Measurements from ENCODE around the gene RAB3C. TPM values are rescaled to one million over a fixed set of nuclear protein-coding genes. Genes with fewer than 3 reads are reported as not detected.

Gene RAB3C
- total RNA-seq, 1 experiment from 2014 or later = not detected

DNA sequence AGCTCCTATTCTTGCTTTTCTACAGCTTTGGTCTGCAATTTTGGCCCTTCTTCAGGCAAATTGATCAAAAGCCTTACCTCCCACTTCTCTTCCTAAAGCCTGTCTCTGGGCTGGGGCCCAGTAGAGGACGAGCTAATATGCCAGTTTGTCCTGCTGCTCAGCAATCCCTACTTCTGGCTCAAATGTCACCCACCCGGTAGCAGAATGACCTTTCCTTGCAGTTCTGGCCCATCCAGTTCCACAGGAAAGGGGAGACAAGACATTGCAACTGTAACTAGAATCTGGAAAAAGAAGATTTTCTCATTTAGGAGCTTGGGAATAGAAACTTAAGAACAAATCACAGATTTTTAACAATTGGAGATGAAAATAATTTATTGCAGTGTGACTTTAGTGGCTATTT is 261.5 kb downstream of the RAB3C start:
- ATAC-seq = no peak
- in situ Hi-C loops (cut with HindIII; ENCODE audit: low pct_unique_long_range_greater_than_20kb, low sequenced_read_pairs) = no loop called here
- intact Hi-C loops (cut with micrococcal nuclease; ENCODE audit: unreplicated experiment) = no loop called here
- Histone ChIP-seq H3K4me3 (ENCODE audit: low read depth in 2 of 2, low read length in 2 of 2) (no peak overlapping the region), H3K9me3 (ENCODE audit: control insufficient read depth, insufficient read depth, low read depth, low read length) (no peaks in the 10 kb centered on the region), H3K27me3 (ENCODE audit: control insufficient read depth, insufficient read depth, low read length) (peaks cover 2% of the 10 kb centered on the region; the same call in 1 of the 2 replicates), H3K36me3 (ENCODE audit: control insufficient read depth, insufficient read depth, low read length) (no peaks in the 10 kb centered on the region), H3K4me1 (ENCODE audit: control insufficient read depth, insufficient read depth, low read length) (no peaks in the 10 kb centered on the region), H3K27ac (ENCODE audit: low read length) (no peak overlapping the region)
- ChIA-PET POLR2A (no interaction called here), CTCF (no interaction called here)
- no peak for DNase-seq (ENCODE audit: low read depth, low spot score)
- no TSS peak for BruUV-seq (replicated peaks)
- TF ChIP-seq, protein P1, sequence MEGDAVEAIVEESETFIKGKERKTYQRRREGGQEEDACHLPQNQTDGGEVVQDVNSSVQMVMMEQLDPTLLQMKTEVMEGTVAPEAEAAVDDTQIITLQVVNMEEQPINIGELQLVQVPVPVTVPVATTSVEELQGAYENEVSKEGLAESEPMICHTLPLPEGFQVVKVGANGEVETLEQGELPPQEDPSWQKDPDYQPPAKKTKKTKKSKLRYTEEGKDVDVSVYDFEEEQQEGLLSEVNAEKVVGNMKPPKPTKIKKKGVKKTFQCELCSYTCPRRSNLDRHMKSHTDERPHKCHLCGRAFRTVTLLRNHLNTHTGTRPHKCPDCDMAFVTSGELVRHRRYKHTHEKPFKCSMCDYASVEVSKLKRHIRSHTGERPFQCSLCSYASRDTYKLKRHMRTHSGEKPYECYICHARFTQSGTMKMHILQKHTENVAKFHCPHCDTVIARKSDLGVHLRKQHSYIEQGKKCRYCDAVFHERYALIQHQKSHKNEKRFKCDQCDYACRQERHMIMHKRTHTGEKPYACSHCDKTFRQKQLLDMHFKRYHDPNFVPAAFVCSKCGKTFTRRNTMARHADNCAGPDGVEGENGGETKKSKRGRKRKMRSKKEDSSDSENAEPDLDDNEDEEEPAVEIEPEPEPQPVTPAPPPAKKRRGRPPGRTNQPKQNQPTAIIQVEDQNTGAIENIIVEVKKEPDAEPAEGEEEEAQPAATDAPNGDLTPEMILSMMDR (IDR thresholded peaks at IDR 0.05) = no peak
- TF ChIP-seq, protein P2, sequence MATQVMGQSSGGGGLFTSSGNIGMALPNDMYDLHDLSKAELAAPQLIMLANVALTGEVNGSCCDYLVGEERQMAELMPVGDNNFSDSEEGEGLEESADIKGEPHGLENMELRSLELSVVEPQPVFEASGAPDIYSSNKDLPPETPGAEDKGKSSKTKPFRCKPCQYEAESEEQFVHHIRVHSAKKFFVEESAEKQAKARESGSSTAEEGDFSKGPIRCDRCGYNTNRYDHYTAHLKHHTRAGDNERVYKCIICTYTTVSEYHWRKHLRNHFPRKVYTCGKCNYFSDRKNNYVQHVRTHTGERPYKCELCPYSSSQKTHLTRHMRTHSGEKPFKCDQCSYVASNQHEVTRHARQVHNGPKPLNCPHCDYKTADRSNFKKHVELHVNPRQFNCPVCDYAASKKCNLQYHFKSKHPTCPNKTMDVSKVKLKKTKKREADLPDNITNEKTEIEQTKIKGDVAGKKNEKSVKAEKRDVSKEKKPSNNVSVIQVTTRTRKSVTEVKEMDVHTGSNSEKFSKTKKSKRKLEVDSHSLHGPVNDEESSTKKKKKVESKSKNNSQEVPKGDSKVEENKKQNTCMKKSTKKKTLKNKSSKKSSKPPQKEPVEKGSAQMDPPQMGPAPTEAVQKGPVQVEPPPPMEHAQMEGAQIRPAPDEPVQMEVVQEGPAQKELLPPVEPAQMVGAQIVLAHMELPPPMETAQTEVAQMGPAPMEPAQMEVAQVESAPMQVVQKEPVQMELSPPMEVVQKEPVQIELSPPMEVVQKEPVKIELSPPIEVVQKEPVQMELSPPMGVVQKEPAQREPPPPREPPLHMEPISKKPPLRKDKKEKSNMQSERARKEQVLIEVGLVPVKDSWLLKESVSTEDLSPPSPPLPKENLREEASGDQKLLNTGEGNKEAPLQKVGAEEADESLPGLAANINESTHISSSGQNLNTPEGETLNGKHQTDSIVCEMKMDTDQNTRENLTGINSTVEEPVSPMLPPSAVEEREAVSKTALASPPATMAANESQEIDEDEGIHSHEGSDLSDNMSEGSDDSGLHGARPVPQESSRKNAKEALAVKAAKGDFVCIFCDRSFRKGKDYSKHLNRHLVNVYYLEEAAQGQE (IDR thresholded peaks at IDR 0.05; ENCODE audit: insufficient read depth in 1 of 2, low read depth in 2 of 2, low read length in 1 of 2) = no peak
- TF ChIP-seq POLR2AphosphoS5 (IDR thresholded peaks at IDR 0.05; ENCODE audit: low read depth, low read length) (no peak), SIN3A (IDR thresholded peaks at IDR 0.05; ENCODE audit: borderline replicate concordance, insufficient read depth, low read depth, low read length) (no peak), TCF7L2 (IDR thresholded peaks at IDR 0.05; ENCODE audit: low read depth, low read length) (no peak)

DNA sequence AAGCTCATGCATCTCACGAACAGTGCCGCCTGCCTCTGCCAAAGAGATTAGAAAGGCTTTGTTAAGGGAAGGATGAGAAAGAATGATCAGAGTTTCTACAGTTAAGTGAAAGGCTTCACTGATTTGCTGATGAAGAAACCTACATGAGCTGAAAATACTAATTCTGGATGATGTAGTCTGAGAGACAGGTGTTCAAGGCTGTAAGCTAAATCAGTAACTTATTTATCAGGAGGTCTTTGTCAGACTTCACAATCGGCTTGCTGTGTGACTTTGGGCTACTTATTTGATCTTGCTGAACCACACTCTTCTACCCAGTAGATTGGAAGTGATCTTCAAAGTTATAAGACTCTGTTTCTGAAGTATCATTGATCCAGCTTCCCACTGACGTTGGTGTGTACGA is 264.2 kb downstream of the RAB3C start:
- intact Hi-C loops (cut with micrococcal nuclease; ENCODE audit: unreplicated experiment) (no loop called here), in situ Hi-C loops (cut with HindIII; ENCODE audit: low pct_unique_long_range_greater_than_20kb, low sequenced_read_pairs) (no loop called here)
- Histone ChIP-seq H3K4me1 (ENCODE audit: control insufficient read depth, insufficient read depth, low read length) (no peaks in the 10 kb centered on the region; the same call in 1 of the 2 replicates), H3K27ac (ENCODE audit: low read length) (no peak overlapping the region), H3K4me3 (ENCODE audit: low read depth in 2 of 2, low read length in 2 of 2) (no peak overlapping the region), H3K27me3 (ENCODE audit: control insufficient read depth, insufficient read depth, low read length) (peaks cover 5% of the 10 kb centered on the region), H3K36me3 (ENCODE audit: control insufficient read depth, insufficient read depth, low read length) (no peaks in the 10 kb centered on the region), H3K9me3 (ENCODE audit: control insufficient read depth, insufficient read depth, low read depth, low read length) (no peaks in the 10 kb centered on the region)
- no TSS peak for BruUV-seq (replicated peaks)
- no peak for TF ChIP-seq SIN3A (IDR thresholded peaks at IDR 0.05; ENCODE audit: borderline replicate concordance, insufficient read depth, low read depth, low read length)
- TF ChIP-seq POLR2AphosphoS5 (IDR thresholded peaks at IDR 0.05; ENCODE audit: low read depth, low read length) = no peak
- TF ChIP-seq, protein P2 (IDR thresholded peaks at IDR 0.05; ENCODE audit: insufficient read depth in 1 of 2, low read depth in 2 of 2, low read length in 1 of 2) = no peak
- TF ChIP-seq TCF7L2 (IDR thresholded peaks at IDR 0.05; ENCODE audit: low read depth, low read length) = no peak
- TF ChIP-seq, protein P1 (IDR thresholded peaks at IDR 0.05) = no peak
- DNase-seq (ENCODE audit: low read depth, low spot score) = no peak
- no peak for ATAC-seq
- ChIA-PET CTCF (no interaction called here), POLR2A (no interaction called here)

All from Panc1 (cell line).